CD4-positive, alpha-beta T cell treated with Interleukin-17A for 4 hours (primary cell): ENCODE results near the gene CCDC24.

Experiments used
- DNase-seq: peaks from one replicate; pipeline ENCODE4 v3.0.0-alpha.2; 2020; ENCODE audit warnings: mixed read lengths

Gene CCDC24

GRCh38 chr1:44044071-44044801, 52.8 kb downstream of the CCDC24 start:
- DNase-seq = no peak

DNA sequence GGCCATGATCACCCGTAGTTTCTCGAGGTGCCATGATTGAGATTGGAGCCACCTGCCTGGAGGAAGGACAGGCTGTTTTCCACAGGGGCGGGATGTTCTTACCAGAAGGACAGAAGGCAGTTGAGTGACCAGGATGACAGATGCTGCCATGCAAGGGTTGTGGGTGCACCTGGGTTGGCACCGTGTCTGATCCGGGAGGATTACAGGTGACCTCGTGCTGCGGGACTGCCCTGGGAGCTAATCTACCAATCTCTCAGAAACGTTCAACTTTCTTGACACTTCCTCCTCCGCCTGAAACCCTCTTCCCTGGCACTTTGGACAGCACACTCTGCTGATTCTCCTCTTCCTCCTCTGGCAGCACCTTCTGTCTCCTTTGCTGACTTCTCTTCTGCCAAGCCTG, 53.7 kb downstream of the CCDC24 start:
- no peak for DNase-seq
